SH-SY5Y (cell line): ENCODE measurements around the gene ZDHHC11B.

ENCODE experiments used
- GATA2 ChIP-seq: IDR thresholded peaks from 2 replicates; pipeline ENCODE4 v1.6.1; 2011; ENCODE audit warnings: mild to moderate bottlenecking, low read depth, low read length
- GATA3 ChIP-seq: IDR thresholded peaks from 2 replicates; pipeline ENCODE4 v1.6.1; 2011; ENCODE audit warnings: low read depth, mild to moderate bottlenecking, low read length, moderate library complexity

- TF ChIP-seq GATA3 (no peak), GATA2 (no peak)
These were observed 18.4 kb downstream of the ZDHHC11B start for GRCh38 chr5:765948-766631.
